CD4-positive, alpha-beta T cell treated with Interferon gamma for 1 hour (primary cell): ENCODE results near the gene NUDCD3.

Experiments used
- DNase-seq: peaks from one replicate; pipeline ENCODE4 v3.0.0-alpha.2; 2020

NUDCD3 gene

GRCh38 chr7:44477063-44477830, 13.2 kb downstream of the NUDCD3 start:
- peak; percentile 63 for DNase-seq

DNA sequence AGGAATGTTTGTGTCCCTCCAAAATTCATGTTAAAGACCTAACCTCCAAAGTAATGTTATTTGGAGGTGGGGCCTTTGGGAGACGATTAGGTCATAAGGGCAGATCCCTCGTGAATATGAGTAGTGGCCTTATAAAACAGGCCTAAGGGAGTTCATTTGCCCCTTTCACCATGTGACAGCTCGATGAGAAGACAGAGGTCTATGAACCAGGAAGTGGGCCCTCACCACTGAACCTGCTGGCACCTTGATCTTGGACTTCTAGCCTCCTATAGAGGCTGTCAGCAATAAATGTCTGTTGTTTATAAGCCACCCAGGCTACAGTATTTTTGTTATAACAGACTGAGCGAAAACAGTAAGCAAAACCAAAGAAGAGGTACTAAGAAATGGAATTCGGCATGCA, 14.1 kb downstream of the NUDCD3 start:
- no peak for DNase-seq

DNA sequence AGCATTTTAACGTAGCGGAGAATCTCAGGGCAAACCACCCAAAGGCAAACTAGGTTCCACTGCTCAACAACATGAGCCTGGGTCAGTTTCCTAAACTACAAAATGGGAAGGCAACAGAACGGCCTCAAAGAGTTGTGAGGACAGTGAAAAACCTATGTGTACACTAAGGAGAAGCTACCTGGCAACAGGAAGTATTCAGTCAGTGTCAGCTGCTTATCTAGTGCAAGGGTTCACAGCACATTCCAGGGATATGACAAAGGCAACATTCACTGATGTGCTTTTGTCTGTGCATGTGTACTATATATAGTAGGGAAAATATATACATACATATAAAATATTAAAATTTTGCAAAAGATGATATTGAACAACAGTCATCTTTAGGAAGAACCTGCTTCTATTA, 17.2 kb downstream of the NUDCD3 start:
- DNase-seq = no peak

DNA sequence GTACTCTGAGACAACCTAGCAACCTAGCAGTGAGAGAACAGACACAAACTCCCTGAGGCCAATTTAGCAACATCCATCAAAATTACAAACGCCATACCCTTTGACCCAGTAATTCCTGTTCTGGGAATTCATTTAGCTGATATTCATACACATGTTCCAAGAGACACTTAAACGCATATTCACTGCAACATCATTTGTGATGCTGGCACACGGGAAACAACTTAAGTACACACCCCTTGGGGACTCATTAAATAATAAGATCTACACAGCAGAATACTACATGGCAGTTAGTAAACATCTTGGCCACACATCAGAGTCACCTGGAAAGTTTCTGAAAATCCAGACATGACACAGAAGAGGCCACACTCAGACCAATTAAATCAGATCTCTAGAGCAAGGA, 17.6 kb downstream of the NUDCD3 start:
- DNase-seq = no peak

- DNase-seq = no peak
Measured at GRCh38 chr7:44471850-44472249, 18.6 kb downstream of the NUDCD3 start.

GRCh38 chr7:44471436-44471835, 19.0 kb downstream of the NUDCD3 start:
- no peak for DNase-seq

GRCh38 chr7:44470628-44471245, 19.7 kb downstream of the NUDCD3 start:
- no peak for DNase-seq

- DNase-seq = no peak
Measured at GRCh38 chr7:44470135-44470479, 20.4 kb downstream of the NUDCD3 start.

DNA sequence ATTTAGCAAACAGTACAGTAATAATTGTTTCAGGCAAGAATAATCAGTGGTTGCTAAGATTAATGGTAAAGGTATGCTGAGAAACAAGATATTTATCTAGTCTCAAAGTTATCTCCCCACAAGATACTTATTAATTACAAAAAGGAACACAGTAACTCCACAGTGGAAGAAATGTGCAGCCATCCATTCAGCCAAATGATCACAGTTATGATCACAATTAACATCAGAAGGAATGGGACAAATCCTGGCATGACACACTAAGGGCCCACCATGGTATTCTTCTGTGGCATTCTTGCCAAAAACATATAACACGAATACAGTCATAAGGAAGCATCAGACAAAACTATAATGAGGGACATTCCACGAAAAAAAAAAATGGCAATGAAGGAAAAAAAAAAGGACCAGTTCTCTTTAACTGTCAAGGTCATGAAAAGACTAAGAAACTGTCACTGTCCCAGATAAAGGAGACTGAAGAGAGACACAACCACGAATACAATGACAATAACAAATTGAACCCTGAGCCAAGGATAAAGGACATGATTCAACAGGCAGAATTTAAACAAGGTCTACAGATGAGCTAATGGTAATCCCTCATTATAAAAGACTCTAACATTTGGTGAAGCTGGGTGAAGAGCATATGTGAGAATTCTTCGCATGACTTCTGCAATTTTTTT, 20.9 kb downstream of the NUDCD3 start:
- no peak for DNase-seq

DNA sequence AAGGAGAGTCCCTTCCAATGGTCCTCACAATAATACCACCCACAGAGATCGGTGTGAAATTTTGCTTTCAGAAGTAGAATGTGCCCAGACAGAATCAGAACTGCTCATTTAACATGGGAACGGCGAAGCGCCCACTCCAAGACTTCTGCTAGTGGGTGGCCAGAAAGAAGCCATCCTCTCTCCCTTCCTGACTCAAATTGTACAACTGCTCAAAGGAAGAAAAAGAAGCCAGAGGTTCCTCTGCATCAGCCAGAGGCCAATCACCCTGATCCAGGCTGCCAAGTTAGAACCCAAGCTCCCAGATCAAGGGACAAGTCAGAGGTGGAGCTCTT, 23.3 kb downstream of the NUDCD3 start:
- no peak for DNase-seq

- DNase-seq = no peak
Measured at GRCh38 chr7:44466300-44467216, 23.9 kb downstream of the NUDCD3 start.

GRCh38 chr7:44465490-44465889, 25.0 kb downstream of the NUDCD3 start:
- no peak for DNase-seq

DNA sequence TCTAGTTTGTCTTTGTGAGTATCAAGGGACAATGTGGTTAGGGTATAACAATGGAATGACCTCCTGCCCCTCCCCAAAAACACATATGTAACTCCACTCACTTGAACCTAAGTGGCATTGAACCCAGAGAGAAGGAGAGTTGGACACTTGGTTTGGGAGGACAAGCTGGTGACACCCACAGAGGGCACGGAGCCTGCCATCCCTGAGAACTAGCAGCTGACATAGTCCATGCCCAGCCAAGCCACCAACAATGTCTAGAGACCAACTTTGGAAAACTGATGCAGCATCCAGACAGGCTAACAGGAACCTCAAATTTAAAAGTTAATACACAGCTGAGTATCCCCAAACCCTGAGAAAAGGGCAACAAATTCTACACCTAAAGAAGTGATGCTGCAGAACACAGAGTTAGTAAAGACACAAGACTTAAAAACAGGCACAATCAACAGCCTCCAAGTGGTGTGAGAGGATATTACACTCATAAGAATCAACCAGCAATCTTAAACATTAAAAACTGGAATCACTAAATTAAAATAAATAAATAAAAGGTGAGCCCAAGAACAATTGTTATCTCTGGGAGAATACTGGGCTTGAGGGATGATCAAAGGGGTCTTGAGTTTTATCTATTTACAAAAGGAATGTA, 27.2 kb downstream of the NUDCD3 start:
- no peak for DNase-seq

DNA sequence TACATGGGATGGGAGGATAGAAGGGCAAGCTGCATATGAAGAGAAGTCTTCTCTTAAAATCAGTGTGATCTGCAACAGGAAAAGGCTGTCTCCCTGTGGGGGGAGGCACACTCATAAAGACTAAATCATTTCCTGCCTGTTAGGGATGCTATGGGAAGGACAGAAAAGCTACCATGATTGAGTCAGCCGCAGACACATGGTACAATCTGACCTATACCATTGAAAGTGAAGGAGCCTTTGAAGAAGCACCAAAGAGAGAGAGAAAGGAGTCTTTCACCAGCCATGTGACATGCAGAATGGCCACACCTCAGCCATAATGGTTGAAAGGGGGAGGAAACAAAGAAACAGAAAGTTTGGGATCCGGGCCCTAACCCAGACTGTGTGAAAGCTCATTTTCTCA, 29.1 kb downstream of the NUDCD3 start:
- DNase-seq = no peak

- peak; percentile 46 for DNase-seq
Measured at GRCh38 chr7:44460325-44460724, 30.1 kb downstream of the NUDCD3 start.

- no peak for DNase-seq
Measured at GRCh38 chr7:44455155-44455554, 35.3 kb downstream of the NUDCD3 start.

DNA sequence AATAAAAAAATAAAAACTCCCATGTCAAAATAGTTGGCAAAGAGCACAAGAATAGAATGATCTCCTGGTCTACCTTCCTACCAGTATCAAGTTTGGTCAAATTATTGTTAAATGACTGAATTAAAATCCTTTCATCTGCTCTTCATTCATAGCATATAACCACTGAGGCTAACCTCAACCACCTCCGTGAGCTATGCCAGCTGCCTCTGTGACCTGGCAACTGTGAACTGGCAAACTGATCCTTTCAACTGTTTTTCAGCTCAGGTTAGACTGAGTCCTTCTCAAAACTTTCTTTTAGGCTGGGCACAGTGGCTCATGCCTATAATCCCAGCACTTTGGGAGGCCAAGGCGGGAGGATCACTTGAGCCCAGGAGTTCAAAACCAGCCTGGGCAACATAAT, 36.1 kb downstream of the NUDCD3 start:
- no peak for DNase-seq

GRCh38 chr7:44451123-44451522, 39.3 kb downstream of the NUDCD3 start:
- no peak for DNase-seq

- DNase-seq = no peak
Measured at GRCh38 chr7:44449584-44449928, 40.9 kb downstream of the NUDCD3 start.

DNA sequence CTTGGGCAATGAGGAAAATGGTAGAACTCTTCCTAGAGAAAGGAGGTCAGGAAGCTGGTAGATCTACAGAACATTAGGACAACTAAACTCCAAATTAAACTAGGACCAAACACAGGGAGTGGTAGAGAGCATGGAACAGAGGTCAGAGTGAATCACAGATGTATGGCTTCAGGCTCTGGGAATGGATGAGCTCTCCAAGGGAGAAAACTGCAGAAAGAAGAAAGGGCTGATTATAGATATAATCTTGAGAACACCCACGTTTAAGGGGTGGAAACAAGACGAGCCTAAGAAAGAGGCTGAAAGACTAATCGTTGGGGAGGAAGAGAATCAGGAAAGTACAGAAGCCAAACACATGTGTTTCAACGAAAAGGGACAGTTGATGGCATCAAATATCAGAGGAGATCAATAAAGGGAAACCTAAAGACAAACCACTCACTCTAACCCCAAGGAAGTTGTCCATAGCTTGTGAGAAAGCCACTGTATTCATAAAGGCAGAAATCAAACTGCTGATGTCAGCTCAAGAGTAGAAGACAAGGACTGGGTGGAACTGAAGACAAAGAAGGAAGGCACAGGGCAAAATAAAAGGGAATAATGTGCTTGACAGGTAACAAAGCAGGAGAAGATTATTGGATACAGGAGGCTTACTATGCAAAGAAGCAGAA, 41.4 kb downstream of the NUDCD3 start:
- no peak for DNase-seq

DNA sequence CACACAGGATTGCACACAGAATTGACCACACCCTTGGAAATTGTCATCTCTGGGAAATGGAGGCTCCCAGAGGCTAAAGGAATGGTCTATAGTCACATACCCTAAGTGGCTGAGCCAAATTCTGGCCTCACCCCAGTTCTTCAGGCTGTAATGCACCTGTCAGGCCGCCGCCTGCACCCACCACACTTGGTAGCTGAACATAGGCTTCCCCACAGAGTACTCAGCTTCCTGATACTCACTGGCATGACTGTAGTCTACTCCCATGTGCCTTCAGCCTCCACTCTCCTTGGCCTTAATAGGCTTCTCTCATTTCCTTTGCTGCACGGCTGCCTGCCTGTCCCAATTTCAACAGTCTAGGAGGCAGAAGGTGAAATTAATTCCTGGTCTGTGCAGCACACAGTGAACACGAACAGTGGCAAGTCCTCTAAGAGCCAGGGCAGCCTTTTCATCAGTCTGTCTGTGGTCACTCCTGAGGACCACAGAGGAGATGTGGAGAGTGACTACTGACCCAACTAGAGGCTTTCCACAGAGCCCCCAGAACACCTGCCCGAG, 42.5 kb downstream of the NUDCD3 start:
- no peak for DNase-seq
